HG03097 (cell line): ENCODE measurements around the gene PRDM7.

ENCODE experiments used
- ATAC-seq: cut with Tn5 transposase; IDR thresholded peaks from one replicate; pipeline ENCODE4 v1.9.1; 2021; ENCODE audit not compliant: unreplicated experiment, low FRiP score

Gene PRDM7

DNA sequence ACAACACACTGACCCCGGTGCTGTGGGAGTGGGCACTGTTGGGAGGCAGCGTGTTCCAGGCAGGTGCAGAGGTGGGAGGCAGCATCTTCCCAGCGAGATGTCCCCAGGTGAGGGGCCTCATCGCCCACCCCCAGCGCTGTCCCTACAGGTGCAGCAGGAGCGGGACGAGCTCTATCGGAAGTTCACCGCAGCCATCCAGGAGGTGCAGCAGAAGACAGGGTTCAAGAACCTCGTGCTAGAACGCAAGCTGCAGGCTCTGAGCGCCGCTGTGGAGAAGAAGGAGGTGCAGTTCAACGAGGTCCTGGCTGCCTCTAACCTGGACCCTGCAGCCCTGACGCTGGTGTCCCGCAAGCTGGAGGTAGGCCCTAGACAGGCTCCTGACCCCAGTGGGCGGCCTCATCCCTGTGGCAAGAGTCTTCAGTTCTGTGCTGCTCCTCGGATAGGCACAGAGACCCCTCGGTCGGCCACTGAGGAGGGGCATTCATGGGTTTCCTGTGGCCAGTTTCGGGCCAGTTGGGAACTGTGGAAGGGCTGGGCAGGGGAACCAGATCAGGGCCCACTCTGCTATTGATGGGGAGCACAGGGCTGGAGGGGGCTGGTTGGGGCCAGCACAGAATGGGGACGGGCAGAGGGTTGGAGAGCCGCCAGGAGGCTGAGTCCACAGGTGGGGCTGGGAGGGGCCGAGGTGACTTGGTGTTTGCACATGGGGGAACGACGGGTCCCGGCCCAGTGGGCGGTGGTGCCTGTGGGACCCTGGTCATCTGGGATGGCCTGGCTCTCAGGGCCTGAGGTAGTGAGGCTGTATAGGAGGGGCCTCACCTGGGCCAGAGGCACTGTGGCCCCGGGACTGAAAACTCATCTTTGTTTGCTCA lies 36.7 kb downstream of the PRDM7 start:
- no peak for ATAC-seq

DNA sequence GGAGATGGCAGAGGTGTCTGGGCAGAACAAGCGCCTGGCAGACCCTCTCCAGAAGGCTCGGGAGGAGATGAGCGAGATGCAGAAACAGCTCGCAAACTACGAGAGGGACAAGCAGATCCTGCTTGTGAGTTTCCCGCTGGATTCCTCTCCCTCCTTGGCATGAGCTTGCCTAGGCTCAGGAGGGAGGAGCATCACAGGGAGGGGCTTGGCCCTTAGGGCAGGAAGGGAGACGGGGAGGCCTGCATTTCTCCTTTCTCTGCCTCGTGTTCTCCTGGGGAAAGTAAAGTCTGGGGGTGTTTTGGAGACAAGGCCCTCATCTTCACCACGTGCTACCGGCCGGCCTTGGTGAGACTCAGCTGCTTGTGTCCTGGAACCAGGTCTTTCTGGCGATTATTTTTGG lies 39.9 kb downstream of the PRDM7 start:
- ATAC-seq = no peak

DNA sequence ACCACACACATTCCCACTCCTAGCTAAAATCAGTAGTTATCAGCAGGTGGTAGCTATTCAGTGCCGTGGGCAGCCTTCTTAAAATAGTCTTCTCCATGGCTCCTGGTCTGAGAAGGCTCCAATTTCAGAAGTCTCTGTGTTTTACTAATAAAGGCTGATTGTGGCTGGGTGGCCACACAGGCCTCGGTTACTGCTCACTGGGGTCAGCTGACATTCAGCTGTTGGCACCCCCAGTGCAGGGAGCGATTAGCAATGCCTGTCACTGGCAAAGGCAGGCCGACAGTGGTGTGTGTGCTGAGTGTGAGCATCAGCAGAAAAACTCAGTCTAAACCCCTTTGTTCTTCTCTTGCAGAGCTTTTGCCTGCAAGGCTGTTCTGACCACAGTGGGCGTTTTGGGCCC lies 41.2 kb downstream of the PRDM7 start:
- ATAC-seq = no peak

DNA sequence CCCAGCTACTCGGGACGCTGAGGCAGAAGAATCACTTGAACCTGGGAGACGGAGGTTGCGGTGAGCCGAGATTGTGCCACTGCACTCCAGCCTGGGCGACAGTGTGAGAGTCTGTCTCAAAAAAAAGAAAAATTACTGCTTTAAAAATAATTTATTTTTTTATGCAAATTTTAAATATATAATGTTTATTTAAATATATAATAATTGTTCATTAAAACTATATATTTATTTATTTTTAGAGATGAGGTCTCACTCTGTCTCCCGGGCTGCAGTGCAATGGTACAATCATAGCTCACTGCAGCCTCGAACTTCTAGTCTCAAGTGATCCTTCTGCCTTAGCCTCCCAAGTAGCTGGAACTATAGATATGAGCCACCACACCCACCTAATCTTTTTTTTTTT lies 42.6 kb downstream of the PRDM7 start:
- ATAC-seq = no peak

DNA sequence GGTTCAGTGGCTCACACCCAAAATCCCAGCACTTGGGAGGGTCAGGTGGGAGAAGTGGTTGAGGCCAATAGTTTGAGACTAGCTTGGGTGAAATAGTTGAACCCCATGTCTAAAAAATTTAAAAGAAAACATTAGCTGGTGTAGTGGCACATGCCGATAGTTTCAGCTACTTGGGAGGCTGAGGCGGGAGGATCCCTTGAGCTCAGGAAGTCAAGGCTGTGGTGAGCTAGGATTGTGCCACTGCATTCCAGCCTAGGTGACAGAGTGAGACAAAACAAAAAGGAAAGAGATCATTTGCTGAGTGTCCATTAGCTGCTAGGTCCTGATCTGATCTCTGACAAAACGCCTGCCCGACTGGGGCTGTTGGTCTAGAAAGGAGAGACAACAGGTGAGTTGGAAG lies 43.7 kb downstream of the PRDM7 start:
- no peak for ATAC-seq

DNA sequence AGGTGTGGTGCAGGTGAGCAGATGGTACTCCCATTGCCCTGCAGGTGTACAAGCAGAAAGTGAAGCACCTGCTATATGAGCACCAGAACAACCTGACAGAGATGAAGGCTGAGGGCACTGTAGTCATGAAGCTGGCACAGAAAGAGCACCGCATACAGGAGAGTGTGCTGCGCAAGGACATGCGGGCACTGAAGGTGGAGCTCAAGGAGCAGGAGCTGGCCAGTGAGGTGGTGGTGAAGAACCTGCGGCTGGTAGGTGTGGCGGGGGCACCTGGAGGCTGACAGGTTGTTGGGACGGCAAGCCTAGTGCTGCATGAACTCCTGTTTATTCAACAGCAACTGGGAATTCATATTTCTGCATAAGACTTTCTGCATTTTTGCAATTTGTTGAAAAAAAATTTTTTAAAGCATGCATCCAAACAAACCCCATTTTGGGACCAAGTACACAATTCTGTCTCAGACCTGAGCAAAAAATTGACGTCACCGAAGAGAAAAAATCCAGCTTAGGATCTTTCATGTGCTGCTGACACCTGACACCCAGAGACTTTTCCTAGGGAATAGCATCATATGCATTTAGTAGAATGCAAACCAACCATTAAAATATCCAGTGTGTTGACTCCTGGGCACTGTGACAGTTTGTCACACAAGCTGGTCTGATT lies 44.3 kb downstream of the PRDM7 start:
- no peak for ATAC-seq

DNA sequence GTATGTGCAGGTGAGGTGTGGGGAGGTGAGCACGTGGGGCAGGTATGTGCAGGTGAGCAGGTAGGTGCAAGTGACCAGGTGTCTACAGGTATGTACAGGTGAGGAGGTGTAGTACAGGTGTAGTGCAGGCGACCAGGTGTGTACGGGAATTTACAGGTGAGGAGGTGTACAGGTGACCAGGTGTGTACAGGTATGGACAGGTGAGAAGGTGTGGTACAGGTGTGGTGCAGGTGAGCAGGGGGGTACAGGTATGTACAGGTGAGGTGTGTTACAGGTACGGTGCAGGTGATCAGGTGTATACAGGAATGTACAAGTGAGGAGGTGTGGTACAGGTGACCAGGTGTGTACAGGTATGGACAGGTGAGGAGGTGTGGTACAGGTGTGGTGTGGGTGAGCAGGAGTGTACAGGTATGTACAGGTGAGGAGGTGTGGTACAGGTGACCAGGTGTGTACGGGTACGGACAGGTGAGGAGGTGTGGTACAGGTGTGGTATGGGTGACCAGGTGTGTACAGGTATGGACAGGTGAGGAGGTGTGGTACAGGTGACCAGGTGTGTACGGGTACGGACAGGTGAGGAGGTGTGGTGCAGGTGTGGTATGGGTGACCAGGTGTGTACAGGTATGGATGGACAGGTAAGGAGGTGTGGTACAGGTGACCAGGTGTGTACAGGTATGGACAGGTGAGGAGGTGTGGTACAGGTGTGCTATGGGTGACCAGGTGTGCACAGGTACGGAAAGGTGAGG lies 45.0 kb downstream of the PRDM7 start:
- no peak for ATAC-seq

DNA sequence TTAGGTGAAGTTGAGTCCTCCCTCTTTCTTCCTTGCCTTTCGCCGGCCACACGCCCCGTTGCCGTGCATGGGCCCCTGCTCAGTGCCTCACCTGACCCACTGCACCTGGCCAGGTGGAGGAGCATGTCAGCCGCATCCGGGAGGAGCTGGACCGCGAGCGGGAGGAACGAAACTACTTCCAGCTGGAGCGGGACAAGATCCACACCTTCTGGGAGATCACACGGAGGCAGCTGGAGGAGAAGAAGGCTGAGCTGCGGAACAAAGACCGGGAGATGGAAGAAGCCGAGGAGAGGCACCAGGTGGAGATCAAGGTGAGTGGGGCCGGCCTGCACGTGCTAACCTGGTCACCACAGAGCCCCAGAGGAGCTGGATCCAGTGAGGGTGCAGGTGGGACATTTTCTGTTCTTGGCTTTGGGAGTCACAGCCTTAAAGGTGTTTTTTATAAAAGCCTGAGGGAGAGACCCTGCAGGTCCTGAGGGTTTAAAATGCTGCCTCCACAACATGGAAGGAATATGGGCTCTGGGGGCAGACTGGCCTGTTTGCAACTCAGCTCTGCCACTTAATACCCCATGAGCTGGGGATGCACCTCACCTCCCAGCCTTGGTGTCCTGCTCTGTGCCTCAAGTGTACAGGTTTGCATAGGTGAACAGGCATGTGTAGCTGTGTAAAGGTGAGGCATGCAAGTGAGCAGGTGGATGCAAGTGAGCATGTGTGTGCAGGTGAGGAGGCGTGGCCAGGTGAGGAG lies 45.8 kb downstream of the PRDM7 start:
- no peak for ATAC-seq

DNA sequence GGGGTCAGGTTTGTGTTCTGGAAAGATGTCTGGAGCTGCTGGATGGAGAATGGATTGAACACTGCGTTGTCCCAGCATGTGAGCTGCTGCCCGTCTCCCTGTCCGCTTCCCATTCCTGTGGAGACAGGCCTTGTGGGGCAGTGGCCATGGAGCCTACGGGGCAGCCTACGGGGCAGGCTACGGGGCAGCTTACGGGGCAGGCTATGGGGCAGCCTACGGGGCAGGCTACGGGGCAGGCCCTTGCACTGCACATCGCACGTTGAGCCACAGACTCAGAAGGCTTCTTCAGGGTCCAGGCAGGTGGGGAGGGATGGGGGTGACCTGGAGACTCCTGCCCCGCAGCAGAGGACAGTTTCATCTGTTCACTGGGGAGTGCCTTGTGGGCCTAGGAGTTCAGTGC lies 48.1 kb downstream of the PRDM7 start:
- no peak for ATAC-seq

DNA sequence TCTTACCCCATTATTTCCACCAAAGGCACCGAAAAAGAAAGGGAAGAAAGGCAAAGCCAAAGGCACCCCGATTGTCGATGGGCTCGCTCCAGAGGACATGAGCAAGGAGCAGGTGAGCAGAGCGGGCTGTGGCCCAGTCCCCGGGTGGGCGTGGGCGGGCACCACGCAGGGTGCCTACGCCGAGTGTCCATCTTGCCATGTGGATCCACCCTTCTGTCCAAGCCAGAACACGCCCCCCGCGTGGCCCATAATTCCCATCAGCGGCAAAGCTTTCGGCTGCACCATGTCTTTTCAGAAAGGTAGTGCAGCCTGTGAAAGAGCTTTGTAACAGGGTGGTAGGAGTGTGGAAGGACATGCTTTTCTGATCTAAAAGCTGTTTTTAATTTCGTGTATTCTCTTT lies 49.5 kb downstream of the PRDM7 start:
- ATAC-seq = no peak

DNA sequence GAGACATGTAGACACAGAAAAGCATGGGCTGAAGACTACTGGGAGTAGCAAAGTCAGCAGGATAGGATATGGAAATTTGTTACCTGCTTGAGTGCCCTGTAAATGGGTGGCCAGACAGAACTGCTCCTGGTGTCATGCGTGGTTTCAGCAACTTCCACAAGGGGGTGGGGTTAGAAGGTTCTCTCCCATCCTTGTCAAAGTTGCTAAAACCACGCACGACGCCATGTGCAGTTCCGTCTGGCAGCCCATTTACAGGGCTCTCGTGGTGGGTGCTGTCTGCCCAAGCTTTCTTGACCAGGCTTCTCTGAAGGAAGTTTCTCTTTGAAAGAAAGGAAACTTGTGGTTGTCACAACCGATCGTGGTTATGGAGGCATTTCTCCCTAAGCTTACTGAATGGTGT lies 51.0 kb downstream of the PRDM7 start:
- no peak for ATAC-seq

DNA sequence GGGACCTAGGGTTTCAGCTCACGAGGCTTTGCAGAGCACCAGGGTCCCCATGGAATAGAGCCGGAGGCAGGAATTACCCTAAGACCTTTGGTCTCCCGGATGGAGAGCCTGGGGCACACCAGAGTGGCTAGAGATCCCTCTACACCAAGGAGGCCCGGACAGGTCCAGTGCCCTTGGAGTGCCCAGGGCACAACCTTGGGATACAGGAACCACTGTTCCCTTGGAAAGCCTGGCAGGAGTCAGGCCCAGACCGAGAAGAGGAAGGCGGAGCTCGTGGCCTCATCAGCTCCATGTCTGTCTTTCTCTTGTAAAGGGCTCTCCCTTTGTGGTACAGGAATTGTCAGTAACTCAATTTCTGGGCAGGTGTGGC lies 54.1 kb downstream of the PRDM7 start:
- ATAC-seq = no peak

DNA sequence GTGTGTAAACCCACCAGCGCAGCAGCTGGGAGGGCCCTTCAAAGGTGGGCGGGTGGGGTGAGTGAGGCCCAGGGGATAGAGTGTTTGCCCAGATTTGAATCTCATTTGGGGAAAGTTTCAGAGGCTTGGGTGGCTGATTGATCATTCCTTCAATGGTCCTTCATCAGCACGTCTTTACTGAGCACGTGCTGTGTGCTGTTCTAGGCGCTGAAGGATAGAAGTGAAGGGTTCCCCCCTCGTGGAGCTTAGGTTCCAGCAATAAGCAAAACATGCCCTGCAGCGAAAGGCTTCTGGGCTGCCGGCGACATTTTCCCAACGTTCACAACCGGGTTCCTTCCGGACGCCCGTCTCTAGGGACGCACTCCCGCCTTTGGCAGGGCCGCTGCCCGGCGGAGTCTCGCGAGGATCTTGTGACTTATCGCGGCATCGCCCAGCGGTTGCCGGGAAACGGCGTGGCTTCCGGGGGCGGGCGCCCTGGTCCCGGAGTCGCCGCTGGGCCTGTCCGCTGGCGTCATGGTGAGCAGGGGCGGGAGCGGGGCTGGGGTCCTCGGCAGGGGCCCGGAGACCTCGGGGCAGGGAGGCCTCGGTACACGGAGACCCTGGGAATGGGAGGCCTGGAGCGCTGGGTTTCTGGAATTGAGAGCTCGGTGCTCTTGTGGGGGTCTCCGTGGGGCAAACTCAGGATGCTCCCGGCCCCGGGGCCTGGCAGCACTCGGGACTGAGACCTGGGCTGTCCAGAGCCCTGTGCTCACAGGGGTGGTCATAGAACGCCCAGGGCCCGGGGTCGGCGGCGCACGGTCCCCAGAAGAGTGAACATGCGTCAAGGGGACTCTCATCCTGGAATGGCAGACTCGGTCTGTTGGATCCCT lies 54.7 kb downstream of the PRDM7 start:
- peak; percentile 62 for ATAC-seq

DNA sequence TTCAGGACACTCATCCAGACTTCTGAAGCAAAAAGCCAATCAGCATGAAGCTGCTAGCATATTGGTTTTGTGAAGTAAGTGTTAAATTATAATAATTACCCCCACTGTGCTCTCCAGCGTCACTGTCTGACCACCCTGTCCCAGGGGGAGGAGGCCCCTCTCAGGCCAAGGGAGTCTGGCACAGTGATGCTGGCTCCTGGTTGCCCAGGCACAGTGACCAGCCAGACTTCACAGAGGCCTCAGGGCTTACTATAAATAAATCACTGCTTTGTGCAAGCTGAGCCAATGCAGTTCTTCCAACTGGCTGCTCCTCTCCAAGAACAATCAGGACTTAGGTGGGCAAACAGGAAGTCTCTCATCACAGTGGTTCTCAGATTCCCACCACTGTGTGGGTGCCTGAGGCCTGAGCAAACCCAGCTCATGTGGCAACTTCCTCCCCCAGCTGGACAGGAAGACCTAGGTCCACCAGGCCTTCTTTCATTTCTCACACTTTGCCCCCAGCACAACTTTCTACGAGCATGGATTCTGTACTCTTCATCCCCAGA lies 56.2 kb downstream of the PRDM7 start:
- no peak for ATAC-seq

DNA sequence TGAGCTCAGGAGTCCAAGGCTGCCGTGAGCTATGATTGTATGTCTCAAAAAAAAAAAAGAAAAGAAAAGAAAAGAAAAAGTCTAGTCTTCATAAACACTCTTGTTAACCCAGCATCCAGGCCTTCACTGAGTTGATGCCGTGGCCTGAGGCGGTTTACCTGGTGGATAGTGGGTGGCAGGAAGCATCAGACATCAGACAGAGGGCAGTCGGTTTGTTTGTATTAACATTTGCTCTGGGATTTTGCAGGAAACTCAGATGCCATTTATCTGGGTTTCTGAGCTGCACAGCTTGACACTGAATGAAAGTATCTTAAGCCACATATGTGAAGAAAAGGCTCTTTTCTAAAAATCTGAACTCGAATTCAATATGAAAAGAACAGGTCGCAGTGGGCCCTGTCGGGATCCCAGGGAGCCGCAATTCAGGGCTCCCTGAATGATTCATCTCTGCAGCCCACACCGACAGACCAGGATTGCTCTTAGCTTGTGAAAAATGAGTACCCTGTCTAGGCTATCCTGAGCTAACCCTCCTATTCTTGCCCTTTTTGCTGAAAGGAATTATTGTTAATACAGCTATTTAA lies 56.8 kb downstream of the PRDM7 start:
- ATAC-seq = no peak

DNA sequence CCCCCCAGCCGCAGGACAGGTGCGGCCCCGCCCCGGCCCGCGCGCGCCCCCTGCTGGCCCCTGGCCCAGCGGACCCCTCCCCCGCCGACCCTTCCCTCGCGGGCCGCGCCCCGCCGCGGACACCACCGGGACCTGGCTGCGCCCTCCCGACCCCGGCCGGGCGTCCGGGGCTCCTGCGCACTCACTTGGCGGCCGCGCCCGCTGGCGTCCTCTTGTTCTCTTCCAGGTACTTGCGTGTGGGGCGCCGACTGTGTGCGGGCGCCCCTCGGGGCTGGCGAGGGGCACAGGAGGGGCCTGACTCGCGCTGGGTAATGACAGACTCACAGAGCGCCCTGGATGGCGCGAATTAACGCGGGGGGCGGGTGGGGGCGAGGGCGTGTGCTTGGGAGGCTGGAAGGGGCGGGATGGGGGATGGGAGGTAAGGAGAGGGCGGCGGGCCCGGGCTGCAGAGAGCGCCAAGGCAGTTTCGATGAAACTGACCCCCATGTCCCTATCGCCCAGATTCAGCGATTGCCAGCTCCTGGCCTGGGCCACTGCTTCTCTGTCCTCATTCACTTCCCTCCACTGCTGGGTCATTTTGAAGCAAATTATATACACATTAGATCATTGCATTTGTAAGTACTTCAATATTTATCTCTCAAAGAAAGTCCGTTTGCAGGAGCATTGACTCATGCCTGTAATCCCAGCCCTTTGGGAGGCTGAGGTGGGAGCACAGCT lies 57.4 kb downstream of the PRDM7 start:
- ATAC-seq = no peak

DNA sequence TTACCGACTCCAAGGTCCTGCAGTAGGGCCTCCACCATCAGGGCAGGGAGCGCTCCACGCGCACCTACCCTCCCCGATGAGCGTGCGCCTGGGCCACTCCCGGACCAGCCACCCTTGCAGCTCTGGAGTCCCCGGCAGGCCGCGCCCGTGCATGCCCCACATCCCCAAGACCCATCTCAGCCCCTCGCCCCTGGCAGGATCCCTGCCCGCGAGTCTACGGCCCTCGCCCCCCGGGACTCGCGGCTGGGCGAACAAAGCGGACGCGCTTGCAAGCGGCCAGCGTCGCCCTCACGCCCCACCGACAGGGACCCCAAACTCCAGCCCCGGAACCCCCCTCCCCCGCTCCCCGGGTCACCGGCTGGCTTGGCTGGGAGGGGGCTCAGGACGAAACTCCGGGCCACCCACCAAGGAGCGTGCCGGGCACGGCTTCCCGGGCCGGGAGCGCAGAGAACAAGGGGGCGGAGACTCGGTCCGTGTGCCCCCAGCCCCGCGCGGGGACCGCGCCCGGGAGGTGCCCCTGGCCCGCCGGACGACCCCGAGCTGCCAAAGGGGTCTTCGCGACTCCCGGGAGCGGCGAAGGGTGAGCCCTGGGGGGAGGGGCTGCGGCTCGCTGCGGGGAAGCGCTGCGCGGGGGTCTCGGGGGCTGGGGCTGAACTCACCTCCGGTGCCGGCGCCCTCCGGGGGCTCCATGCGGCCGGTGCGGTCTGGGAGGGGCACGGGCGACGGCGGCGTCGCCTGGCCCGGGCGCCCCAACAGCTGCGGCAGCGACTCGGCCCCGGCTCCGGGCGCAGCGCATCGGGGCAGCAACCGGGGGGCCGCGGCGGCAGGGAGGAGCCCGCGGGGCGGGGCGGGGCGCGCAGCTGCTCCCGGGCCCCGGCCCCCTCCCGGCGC lies 58.2 kb downstream of the PRDM7 start, which contains the start of gene DBNDD1:
DBNDD1 (minus strand) TSS at position 805 of the 891 bp plus-strand sequence; CDS start at position 690, 115 bp downstream.
- no peak for ATAC-seq

DNA sequence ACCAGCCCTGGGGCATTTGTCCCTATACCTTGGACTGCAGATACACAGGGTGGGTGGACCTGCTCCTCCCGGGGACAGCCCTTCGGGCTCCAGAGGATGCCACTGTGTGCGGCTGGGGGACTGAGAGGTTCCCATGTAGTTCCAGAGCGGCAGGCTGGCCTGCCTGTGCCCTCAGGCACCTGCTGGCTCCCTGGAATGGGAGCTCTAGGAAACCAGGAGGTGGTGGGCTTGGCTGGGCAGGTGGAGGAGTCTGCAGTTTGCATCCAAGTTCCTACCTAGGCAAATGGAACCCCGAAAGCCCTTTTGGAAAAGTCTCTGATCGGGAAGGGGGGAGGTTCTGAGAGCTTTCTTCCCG lies 58.9 kb downstream of the PRDM7 start:
- ATAC-seq = no peak
